Putamen (tissue), 1 donor: ENCODE measurements around the gene KLK7.
"Not testable (repeated sequence)": the region's sequence is repeated elsewhere in the genome, so short reads cannot be mapped to it uniquely, and the experiment has no call there.

Source experiments
- DNase-seq: peaks from one replicate; pipeline ENCODE4 v3.0.0-alpha.2; 2016; ENCODE audit warnings: low spot score

KLK7 gene

DNA sequence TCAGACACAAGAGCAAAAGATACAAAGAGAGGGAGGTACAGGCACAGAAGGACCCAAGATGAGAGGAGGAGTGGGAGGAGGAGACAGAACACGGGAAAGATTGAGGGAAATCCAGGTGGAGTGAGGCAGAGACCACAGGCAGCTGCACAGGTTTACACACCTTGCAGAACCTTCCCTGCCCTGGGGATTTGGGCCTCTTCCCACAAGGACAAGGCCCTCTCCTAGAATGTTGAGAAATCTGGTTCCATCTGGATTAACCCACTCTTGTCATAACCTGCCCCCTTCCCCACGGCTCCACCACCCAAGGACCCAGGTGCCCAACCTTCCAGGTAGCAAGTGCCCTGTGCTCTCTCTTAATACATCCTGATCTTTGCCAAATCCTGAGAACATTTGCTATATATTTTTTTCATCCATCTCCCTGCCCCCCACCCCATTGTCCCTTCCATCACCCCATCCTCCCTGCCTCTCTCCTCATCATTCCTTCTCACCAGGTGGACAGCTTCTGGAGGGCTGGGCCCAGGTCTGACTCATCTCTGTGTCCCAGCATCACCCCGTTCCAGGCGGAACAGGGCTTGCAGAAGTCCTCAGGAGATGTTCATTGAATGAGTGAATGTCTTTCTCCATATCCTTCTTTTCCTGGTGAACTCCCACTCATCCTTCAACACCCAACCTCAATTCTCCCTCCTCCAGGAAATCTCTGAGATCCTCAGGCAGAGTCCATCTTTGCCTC, 26.5 kb upstream of the KLK7 start:
- DNase-seq: no peak

GRCh38 chr19:51009061-51009891, 25.6 kb upstream of the KLK7 start:
- DNase-seq: no peak

- DNase-seq: no peak
Measured at GRCh38 chr19:51007488-51007887, 23.8 kb upstream of the KLK7 start.

GRCh38 chr19:51006406-51006805, 22.7 kb upstream of the KLK7 start:
- no peak for DNase-seq

- DNase-seq: no peak
Measured at GRCh38 chr19:51005248-51005647, 21.5 kb upstream of the KLK7 start.

- DNase-seq: no peak
Measured at GRCh38 chr19:51003316-51003715, 19.6 kb upstream of the KLK7 start.

- DNase-seq: no peak
Measured at GRCh38 chr19:51002542-51003311, 19.0 kb upstream of the KLK7 start.

DNA sequence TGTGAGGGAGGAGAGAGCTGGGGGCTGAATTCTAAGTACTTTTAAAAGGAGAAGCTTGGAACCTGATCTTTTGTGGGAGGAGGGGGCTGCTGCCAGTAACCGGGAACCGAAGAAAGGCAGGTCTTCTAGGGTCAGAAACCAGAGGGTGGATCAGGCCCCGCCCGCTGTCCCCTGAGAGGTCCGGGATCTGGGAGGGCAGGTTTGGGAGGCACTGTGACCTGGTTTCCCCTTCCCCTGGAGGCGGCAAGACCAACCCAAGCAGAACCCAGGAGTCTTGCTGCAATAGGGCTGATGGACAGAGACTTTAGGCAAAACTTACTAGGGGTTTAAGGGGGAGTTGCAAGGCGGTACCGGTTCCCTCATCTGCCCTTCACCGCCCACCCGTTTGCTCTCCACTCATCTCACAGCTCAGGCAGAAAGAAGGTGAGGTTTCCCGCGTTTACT, 18.4 kb upstream of the KLK7 start:
- DNase-seq: no peak

- DNase-seq: no peak
Measured at GRCh38 chr19:51001515-51001914, 17.8 kb upstream of the KLK7 start, which contains the start of gene KLK8. TSS of gene KLK8 (minus strand) at chr19:51001604. CDS start at chr19:51001167, 437 bp downstream.

GRCh38 chr19:51000981-51001380, 17.3 kb upstream of the KLK7 start:
- DNase-seq: no peak

DNA sequence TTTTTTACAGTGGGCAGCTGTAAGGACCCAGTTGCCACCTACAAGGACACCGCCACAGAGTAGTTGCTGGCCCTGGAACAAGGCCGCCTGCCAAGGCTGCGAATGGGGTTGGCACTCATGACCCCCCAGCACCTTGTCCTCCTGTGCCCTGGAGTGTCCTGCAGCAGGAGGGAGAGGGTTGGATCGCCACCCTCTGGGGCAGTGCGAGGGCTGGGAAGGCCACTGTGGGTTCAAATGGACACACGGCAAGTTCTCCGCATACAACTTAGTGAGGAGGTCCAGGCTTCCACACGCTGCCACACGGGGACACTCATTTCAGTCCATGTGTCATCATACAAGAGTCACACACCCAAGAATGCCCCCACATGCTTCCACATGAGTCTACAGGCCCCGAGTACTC, 16.7 kb upstream of the KLK7 start:
- DNase-seq: no peak

- no peak for DNase-seq
Measured at GRCh38 chr19:50998686-50999085, 15.0 kb upstream of the KLK7 start.

- no peak for DNase-seq
Measured at GRCh38 chr19:50998061-50998460, 14.3 kb upstream of the KLK7 start.

DNA sequence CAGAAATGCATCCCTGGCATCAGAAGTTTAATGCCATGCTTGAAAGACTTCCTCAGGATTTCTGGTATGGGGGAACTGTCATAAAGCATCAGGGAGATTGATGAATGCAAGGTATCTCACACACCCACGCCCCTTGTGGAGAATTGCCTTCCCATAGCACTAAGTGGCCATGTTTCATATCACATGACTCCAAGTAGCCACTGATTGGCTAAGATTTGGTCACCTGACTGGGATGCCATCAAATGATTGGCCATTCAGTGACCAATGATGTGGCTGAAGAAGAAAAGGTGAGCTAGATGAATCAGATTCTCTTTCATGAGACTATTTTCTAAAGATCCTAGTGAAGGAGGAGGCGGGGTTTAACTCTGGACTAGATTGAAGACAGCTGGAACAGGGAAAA, 10.4 kb upstream of the KLK7 start:
- DNase-seq: no peak

DNA sequence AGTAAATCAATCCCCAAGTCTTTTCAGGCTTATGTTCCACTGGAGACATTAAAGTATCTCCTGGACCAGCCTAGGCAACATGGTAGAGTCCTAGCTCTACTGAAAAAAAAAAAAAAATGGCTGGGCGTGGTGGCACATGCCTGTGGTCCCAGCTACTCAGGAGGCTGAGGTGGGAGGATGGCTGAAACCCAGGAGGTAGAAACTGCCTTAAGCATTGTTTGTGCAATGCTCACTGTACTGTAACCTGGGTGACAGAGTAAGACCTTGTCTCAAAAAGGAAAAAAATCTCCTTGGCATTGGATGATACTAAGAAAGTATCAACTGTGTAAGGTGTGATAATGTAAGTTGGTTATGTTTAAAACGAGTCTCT, 8.9 kb upstream of the KLK7 start:
- DNase-seq: no peak

DNA sequence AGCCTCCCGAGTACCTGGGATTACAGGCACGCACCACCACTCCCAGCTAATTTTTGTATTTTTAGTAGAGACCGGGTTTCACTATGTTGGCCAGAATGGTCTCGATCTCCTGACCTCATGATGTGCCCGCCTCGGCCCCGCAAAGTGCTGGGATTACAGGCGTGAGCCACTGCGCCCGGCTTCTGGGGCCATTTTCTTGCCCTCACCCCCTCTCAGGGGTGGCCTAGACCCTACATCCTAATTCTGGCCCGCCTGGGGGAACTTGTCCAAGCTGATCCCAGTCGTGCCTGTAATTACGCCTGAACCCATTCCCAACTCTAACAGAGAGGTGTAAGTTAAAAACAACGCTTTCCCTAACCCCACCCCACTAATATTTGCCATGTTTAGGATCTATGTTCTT, 699 bp upstream of the KLK7 start:
- DNase-seq: not testable (repeated sequence)

DNA sequence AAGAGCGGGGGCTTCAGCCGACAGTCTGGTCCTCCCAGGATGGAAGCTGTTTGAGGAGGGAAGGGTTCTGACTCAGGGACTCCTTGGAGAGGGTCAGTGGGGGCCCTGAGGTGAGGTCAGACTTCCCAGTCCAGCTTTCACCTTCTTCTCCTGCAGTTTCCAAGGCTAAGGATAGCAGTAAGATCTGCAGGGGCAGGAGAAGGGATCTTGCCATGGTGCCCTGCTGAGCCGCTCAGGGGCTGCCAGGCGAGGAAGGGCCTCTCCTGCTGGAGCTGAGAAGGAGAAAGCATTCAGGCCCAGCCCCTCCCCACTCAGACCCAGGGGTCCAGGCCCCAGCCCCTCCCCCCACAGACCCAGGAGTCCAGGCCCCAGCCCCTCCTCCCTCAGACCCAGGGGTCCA, 1.5 kb downstream of the KLK7 start:
- DNase-seq: no peak

DNA sequence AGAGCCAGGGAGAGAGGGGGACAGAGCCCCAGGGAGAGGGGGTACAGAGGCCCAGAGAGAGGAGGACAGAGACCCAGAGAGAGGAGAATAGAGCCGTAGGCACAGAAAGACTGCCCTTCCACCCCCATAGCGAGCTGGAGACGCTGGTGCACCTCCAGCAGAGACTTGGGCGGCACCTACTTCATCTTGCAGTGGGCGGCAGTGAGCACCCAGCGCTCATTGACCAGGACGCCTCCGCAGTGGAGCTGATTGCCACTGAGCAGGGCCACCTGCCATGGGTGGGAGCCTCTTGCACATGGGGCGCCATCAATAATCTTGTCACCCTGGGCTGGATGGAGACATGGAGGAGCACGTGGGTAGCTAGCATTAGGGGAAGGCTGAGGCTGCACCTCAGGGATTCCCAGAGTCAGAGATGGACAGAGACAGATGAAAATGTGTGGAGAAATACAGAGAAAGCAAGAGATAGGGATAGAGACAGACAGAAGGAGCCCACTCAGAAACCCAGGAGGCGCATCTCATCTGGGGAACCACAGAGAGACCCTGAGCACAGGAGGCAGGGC, 2.0 kb downstream of the KLK7 start:
- DNase-seq: no peak

DNA sequence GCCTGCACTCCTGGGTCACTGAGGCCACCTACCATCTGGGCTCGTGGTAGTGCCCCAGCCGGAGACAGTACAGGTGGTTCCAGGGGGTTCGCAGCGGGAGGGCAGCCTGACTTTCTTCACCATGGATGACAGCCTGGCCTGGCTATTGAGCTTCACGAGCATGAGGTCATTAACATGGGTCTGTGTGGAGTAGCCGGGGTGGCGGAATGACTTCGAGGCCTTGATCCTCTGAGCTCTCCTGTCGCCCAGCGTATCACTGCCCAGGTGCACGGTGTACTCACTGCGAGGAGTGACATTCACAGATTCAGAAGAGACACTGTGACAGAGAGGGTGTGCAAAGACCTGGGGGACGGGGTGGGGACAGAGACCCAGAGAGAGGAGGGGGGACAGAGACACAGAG, 3.5 kb downstream of the KLK7 start:
- no peak for DNase-seq

- no peak for DNase-seq
Measured at GRCh38 chr19:50979758-50980157, 4.0 kb downstream of the KLK7 start.

DNA sequence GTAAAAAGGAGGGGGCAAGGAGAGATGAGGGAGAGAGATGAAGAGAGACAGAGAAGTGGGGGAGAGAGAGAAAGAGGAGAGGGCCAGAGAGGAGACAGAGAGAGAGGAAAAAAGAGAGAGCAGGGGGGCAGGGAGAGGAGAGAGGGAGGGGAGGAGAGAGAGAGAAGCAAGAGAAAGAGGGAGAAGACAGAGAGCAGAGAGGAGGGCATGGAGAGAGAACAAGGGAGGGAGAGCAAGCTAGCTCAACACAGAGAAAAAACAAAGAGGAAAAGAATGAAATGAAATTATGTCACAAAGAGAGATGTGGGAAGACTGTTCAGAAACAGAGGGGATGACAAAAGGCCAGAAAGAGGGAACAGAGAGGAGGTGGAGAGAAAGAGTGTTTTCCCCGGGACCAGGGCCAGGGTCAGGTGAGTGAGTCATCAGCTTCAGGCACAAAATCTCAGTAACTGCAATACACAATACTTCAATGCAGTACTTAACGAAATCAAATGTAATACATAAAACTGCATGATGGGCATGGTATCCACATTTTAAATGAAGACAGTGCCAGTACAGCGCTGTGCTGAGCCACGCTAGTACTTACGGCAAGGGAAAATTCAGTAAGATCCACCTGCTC, 4.8 kb downstream of the KLK7 start:
- no peak for DNase-seq

- peak; percentile 16 for DNase-seq
Measured at GRCh38 chr19:50977626-50978025, 6.1 kb downstream of the KLK7 start.
